GM20431 (cell line): ENCODE measurements around the gene NGFR.

Experiments
- in situ Hi-C: fragments of 300-500 bp; cut with MseI, MboI; formaldehyde crosslinking; loops from one replicate; pipeline ENCODE4 v1.15.0; 2020; ENCODE audit warnings: low sequenced_read_pairs; ENCODE audit not compliant: unreplicated experiment

Gene NGFR

DNA sequence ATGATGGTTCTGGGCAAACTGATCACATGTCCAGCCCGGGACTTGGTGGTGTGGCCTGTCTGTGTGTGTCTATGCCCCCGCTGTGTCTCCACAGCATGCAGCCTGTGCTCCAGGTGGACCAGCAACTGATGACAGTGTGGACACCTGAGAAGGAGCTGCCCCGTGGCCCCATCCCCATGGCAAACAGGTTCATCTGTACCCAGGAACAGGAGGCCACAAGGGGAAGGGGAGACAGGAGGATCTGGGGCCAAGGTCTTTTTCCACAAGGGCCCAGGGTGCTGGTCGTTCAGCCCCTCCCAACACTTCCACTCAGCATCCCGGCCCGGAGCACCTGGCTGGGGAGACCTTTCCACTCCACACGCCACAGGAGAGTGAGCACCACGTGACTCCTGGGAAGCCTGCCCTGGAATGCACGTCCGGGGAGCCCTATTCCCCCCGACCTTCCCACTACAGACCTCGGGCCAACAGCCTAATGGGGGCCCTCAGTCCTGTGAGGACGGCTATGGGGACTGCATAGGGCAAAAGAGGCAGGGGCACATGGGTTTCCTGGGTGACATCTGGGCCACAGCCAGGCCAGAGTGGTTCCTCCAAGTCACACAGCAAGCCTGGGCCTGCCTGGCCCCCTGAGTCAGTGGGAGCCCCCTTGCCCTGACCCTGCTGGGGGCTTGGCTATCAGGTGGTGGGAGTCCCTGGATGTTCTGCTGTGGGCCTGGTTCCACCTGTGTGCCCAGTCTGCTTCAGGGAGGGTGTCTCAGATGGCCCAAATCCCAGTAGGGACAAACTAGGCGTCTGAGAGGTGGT is 59.8 kb downstream of the NGFR start:
- in situ Hi-C loops = loop anchor here (10.0 to 25.0 kb wide), 4 partner anchors 60 to 432 kb away; partner anchors contain the start of genes DLX3 and NGFR

DNA sequence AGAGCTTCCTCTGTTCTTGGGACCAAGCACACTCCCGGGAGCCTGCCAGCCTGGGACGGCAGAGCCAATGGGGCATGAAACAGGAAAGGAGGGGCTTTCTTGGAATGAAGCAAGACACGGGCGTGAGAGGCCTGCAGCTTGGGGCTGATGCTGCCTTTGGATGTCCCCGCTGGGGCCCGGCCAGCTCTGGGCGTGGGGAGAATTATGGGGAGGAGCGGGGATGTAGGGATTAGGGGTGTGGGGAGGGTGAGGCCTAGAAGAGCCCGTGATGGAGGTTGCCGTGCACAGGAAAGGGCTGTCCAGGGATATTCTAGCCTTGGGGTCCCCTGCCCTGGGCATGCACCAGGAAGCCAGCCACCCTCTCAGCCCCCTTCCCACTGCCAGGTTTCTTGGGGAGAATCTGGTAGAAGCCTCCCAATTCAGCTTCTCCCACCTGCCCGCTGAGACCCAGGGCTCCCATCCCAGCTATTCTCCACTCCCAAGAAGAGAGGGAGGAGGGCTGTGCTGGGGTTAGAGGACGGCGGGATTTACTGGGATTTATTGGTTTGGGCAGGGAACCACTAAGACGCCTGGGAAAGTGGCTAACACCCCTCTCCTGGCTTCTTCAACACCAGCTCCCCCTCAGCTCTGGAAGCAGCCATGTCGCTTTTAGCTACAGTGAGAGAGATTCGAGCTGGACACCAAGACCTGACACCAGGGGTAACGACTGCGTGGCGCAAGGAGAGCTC is 60.6 kb downstream of the NGFR start:
- in situ Hi-C loops = loop anchor here (10.0 to 25.0 kb wide), 4 partner anchors 61 to 432 kb away; partner anchors contain the start of genes DLX3 and NGFR

GRCh38 chr17:49556223-49556943 is 61.3 kb downstream of the NGFR start:
- in situ Hi-C loops = loop anchor here (10.0 to 25.0 kb wide), 4 partner anchors 62 to 431 kb away; partner anchors contain the start of genes DLX3 and NGFR

GRCh38 chr17:49557312-49558024 is 62.4 kb downstream of the NGFR start:
- in situ Hi-C loops = loop anchor here (10.0 to 25.0 kb wide), 4 partner anchors 63 to 430 kb away; partner anchors contain the start of genes DLX3 and NGFR
